Endometrium (tissue), 2 donors: ENCODE results near the gene B3GLCT.
"Not testable (repeated sequence)": the region's sequence is repeated elsewhere in the genome, so short reads cannot be mapped to it uniquely, and the experiment has no call there.

Experiments used
- FAIRE-seq: peaks from 2 replicates; lab custom pipeline; 2012; peaks lifted over from hg19 to GRCh38; lab: Jason Lieb, UNC
- donor health status: control.
- donor health status: control.

Gene B3GLCT

GRCh38 chr13:31282741-31283455 lies 83.1 kb downstream of the B3GLCT start:
- no peak for FAIRE-seq

- no peak for FAIRE-seq
Observed at GRCh38 chr13:31286930-31287329, 87.2 kb downstream of the B3GLCT start.

- FAIRE-seq, result no peak
Observed at GRCh38 chr13:31301119-31301518, 101.3 kb downstream of the B3GLCT start.

DNA sequence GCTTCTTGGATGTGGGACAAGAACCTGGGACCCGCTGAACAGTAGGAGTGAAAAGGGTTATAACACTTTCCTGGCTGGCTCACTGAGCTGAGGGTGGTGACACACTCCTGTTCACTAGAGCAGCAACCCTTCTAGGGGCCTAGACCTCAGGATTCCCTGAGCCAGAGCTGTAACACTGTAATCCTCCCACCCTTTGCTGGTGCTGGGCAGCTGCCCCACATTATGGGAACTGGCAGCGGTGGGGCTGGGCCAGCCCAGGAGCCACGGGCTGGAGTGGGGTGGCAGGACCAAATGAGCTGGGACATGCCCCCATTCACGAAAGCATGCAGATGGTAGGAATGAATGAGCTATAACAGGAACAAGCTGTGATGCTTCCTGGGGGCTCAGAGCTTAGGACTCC lies 110.6 kb downstream of the B3GLCT start:
- no peak for FAIRE-seq

DNA sequence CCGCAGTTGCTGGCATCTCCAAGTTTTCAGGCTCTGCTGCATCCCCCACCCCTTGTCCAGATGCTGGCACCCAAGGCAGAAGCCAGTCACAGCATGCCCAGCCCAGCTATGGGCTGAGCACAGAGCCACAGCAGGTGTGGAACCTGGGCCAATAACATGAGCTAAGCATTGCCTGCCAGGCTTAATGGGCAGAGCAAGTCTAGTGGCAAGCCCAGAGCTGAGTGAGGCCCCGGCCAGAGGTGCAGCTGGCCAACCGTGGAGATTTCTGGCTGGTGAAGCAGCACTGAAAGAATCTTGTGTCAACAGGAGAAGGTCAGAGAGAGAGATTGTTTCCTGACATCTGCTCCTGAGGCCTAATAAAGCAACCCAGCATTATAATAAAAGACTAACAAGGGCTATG lies 111.0 kb downstream of the B3GLCT start:
- FAIRE-seq, result no peak

GRCh38 chr13:31311921-31312320 lies 112.1 kb downstream of the B3GLCT start:
- no peak for FAIRE-seq

- no peak for FAIRE-seq
Observed at GRCh38 chr13:31314961-31315360, 115.2 kb downstream of the B3GLCT start.

- FAIRE-seq, result no peak
Observed at GRCh38 chr13:31320946-31321345, 121.2 kb downstream of the B3GLCT start.

DNA sequence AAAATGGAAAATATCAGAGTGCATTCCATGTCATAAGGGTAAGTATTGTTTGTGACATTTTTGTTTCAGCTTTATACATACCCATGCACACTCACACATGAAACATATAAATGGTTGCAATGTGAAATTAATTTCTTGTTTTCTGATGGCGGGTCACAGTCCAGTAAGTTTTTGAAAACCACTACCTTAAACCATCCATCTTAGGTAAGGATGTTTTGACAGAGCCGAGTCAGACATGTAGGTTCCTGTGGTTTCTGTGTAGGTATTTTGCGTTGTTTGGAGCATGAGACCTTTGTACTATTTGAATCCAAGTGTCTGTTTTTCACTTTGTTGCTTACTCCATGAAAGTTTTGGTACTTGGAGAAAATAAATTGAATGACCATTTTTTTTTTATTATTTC lies 121.7 kb downstream of the B3GLCT start:
- no peak for FAIRE-seq

- FAIRE-seq, result no peak
Observed at GRCh38 chr13:31322026-31322425, 122.3 kb downstream of the B3GLCT start.

GRCh38 chr13:31322702-31323405 lies 123.1 kb downstream of the B3GLCT start:
- no peak for FAIRE-seq

- FAIRE-seq, result no peak
Observed at GRCh38 chr13:31327182-31327860, 127.5 kb downstream of the B3GLCT start.

DNA sequence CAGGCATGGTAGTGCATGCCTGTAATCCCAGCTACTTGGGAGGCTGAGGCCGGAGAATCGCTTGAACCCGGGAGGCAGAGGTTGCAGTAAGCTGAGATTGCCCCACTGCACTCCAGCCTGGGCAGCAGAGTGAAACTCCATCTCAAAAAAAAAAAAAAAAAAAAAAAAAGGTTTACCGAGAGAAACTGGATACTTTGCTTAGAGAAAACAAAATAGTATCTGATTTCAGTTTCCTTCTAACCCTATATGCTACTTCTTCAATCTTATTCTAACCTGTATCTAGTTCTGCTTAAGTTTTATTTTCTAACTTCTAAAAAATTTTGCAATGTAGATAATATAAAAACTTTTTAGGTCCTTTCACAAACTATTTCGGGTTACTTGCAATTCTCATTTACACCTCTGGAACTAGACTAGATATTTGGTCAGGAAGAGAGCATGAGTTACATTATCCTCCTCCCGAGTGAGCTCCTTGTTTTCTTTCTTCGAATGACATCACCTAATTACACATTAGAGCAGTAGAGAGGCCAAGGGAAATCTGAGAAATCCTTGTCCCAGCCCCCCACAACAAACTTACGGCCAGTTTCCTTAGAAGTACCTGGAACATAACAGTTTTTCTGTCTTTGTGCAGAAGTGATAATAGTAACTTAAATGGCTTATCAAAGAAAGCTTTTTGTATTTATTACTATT lies 128.9 kb downstream of the B3GLCT start:
- no peak for FAIRE-seq

DNA sequence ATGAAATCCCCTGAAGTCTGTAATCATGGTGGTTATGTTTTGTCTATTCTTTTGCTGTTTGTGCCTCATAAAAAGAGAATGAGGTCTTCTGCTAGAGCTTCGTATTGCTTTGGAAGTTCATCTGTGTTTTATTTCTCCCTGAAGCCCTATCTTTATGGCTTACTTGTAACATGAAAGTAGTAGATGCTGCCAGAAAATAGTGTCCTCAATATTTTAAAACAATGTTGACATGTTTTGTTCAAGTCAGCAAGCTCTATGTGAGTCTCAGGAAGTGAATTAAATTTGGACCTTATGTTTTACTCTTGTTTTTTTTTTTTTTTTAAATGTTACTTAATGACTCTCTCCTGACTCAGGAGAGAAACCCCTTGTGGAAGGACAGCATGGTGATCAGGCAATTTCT lies 130.5 kb downstream of the B3GLCT start:
- FAIRE-seq, result peak; percentile 98

GRCh38 chr13:31331068-31331467 lies 131.3 kb downstream of the B3GLCT start:
- no peak for FAIRE-seq

- FAIRE-seq, result no peak
Observed at GRCh38 chr13:31334547-31334946, 134.8 kb downstream of the B3GLCT start.

DNA sequence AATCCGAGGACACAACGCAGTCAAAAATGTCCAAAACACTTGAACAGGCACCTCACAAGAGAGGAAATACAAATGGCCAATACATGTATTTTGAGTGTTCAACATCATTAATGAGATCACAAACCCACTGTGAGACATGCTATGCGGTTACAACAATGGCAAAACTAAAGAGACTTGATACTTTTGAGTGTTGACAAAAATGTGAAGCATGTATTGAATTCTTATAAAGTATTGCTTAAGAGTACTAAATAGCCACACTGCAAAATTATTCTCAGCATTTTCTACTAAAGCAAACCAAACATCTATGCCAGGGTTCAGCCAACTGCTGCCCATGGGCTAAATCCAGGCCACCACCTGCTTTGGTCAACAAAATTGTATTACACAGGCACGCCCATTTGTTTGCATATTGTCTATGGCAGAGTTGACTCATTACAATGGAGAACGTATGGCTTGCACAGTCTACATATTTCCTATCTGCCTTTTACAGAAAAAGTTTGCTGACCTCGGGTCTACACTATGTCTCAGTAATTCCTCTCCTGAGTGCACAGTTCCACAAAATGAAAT lies 135.3 kb downstream of the B3GLCT start:
- no peak for FAIRE-seq

- FAIRE-seq, result not testable (repeated sequence)
Observed at GRCh38 chr13:31339616-31340015, 139.8 kb downstream of the B3GLCT start.

GRCh38 chr13:31340848-31341247 lies 141.1 kb downstream of the B3GLCT start:
- not testable (repeated sequence) for FAIRE-seq

- FAIRE-seq, result no peak
Observed at GRCh38 chr13:31346891-31347290, 147.1 kb downstream of the B3GLCT start.

GRCh38 chr13:31349156-31349555 lies 149.4 kb downstream of the B3GLCT start:
- FAIRE-seq, result no peak

DNA sequence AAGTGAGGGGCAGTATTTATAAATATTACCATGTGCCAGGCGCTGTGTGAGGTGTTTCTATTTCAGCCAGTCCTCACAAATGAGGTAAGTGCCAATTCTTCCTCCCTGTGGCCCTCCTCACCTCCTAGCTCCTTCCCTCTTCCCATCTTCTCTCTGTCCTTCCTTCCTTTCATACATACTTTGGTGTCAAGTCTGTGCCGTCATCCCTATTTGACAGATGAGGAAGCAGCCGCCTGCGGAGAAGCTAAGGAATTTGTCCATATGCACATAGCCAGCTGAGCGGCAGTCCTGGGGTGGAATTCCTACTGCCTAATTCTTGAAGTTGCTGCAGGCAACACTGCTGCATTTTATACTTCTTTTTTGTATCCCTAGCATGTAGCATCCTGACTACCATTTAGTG lies 150.8 kb downstream of the B3GLCT start:
- no peak for FAIRE-seq
